PC-3 (cell line): ENCODE data around the gene RAB6B. TPM values are rescaled to one million over a fixed set of nuclear protein-coding genes. Genes with fewer than 3 reads are reported as not detected.

Experiments used
- ATAC-seq: fragments of 200-7000 bp; cut with Tn5 transposase; 2 replicates; pipeline ENCODE4 v1.9.1; 2020; ENCODE audit warnings: mild to moderate bottlenecking, moderate library complexity
- BruUV-seq: library from RNA; stranded (reverse); fragments of 400-500 nt; replicated peaks from 2 replicates; lab custom pipeline; 2021; lab: Mats Ljungman, UMichigan
- CTCF ChIA-PET: fragments of 300-600 bp; sonication (Branson Sonifier 250); formaldehyde crosslinking; loops from one replicate; lab custom pipeline; 2022; ENCODE audit warnings: antibody characterized with exemption; lab: Charles Lee
- POLR2A ChIA-PET: fragments of 300-600 bp; sonication (Branson Sonifier 250); formaldehyde crosslinking; loops from one replicate; lab custom pipeline; 2022; ENCODE audit warnings: antibody characterized with exemption; ENCODE audit not compliant: unreplicated experiment; lab: Charles Lee
- DNase-seq: peaks from one replicate; pipeline ENCODE4 v3.0.0-alpha.2; 2015
- H2AFZ ChIP-seq: fragments of 300-600 bp; sonication (generic); 2 replicates; pipeline ENCODE4 v1.6.0; 2016; ENCODE audit warnings: antibody characterized with exemption, low read length
- H3F3A ChIP-seq: fragments of 300-600 bp; sonication (generic); one replicate; pipeline ENCODE4 v1.6.0; 2017; ENCODE audit warnings: antibody characterized with exemption, low read length, control low read depth, mild to moderate bottlenecking; ENCODE audit not compliant: unreplicated experiment
- H3K27ac ChIP-seq: fragments of 300-600 bp; sonication (generic); 2 replicates; pipeline ENCODE4 v1.5.1; 2016; ENCODE audit warnings: mild to moderate bottlenecking, low read length
- H3K27me3 ChIP-seq: fragments of 300-600 bp; sonication (generic); 2 replicates; pipeline ENCODE4 v1.6.1; 2016; ENCODE audit warnings: low read length, mixed read lengths
- H3K36me3 ChIP-seq: fragments of 300-600 bp; sonication (generic); 2 replicates; pipeline ENCODE4 v1.6.1; 2016; ENCODE audit warnings: low read depth, mixed run types, low read length, mixed read lengths
- H3K4me1 ChIP-seq: fragments of 300-600 bp; sonication (generic); 2 replicates; pipeline ENCODE4 v1.5.1; 2016; ENCODE audit warnings: low read length; ENCODE audit not compliant: insufficient read depth
- H3K4me2 ChIP-seq: fragments of 300-600 bp; sonication (generic); 2 replicates; pipeline ENCODE4 v1.6.0; 2016; ENCODE audit warnings: low read length
- H3K4me3 ChIP-seq: fragments of 300-600 bp; sonication (generic); 2 replicates; pipeline ENCODE4 v1.5.1; 2016; ENCODE audit warnings: mild to moderate bottlenecking, low read length, mixed read lengths
- H3K79me2 ChIP-seq: fragments of 300-600 bp; sonication (generic); 2 replicates; pipeline ENCODE4 v1.6.1; 2017; ENCODE audit warnings: low read length, mixed read lengths
- H3K9ac ChIP-seq: fragments of 300-600 bp; sonication (generic); 2 replicates; pipeline ENCODE4 v1.6.0; 2016; ENCODE audit warnings: mild to moderate bottlenecking, low read length
- H3K9me2 ChIP-seq: fragments of 300-600 bp; sonication (generic); replicated peaks from 2 replicates; pipeline ENCODE4 v1.6.1; 2016; ENCODE audit warnings: mixed run types, low read length, mixed read lengths
- H3K9me3 ChIP-seq: fragments of 300-600 bp; sonication (generic); 2 replicates; pipeline ENCODE4 v1.6.1; 2016; ENCODE audit warnings: low read length, mixed read lengths
- H4K20me1 ChIP-seq: fragments of 300-600 bp; sonication (generic); 2 replicates; pipeline ENCODE4 v1.6.1; 2016; ENCODE audit warnings: low read length, mixed read lengths
- CTCF ChIP-seq: fragments of 300-600 bp; sonication (generic); conservative IDR thresholded peaks from 2 replicates; pipeline ENCODE4 v1.5.1; 2017; ENCODE audit warnings: antibody characterized with exemption, low read depth, mild to moderate bottlenecking, low read length
- EZH2 ChIP-seq: fragments of 300-600 bp; sonication (generic); IDR thresholded peaks from one replicate; pipeline ENCODE4 v1.6.1; 2017; ENCODE audit warnings: antibody characterized with exemption, mild to moderate bottlenecking, low read length; ENCODE audit not compliant: unreplicated experiment
- EZH2phosphoT487 ChIP-seq: fragments of 300-600 bp; sonication (generic); IDR thresholded peaks from 2 replicates; pipeline ENCODE4 v1.6.1; 2018; ENCODE audit warnings: mild to moderate bottlenecking, antibody characterized with exemption, low read length, borderline replicate concordance
- intact Hi-C: fragments of 100-400 bp; cut with micrococcal nuclease; formaldehyde crosslinking; loops from 2 replicates; pipeline ENCODE4 v1.9.0; 2023
- total RNA-seq: library from RNA; depleted of rRNA; stranded (reverse); fragments of >200 nt; gene quantifications from 2 replicates; pipeline ENCODE4 v1.2.3, GENCODE V29; 2014

RAB6B gene
- total RNA-seq, 1 experiment from 2014 or later = 0.22 TPM

DNA sequence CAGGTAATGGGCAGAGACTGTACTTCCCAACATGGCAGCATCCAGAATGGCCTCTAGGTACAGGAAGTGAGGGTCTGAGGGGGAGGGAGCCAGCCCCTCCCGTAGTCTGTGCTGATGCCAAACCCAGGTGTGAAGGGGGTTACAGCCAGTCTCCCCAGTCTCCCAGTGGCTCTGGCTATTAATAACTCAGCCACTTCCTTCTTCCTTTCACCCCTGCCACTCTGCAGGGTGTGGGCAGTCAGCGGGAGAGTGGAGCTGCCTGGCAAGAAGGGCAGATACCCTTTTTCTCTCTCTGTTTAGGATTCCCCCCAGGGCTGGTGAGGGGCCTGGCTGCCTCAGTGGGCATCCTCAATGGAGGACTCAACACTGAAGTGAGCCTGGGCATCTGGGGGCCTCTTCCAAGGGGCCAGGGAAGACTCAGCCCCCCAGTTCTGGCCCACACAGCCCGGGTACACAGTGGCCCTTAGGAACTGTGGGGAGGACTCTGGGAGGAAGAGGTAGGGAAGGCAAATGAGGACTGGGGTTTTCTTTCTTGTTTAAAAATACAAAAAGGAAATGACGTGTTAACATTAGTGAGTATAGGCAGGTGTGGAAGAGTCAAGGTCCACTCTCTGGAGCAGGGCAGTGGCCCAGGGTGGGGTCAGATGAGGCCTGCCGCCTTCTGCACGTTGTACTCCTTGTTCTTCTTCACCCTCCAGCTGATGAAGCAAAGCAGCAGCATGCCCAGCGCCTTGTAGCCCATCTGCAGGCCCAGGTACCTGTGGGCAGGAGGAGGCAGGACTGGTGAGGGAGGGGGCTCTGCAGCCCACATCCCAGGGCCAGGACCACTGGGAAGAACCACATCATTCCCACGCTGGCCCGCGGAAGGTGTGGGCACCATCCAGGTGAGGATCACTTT is 38.6 kb upstream of the RAB6B start:
- Histone ChIP-seq H3F3A (no peaks in the 10 kb centered on the region), H3K9me2 (no peaks in the 10 kb centered on the region), H3K27ac (no peak overlapping the region), H3K9me3 (no peaks in the 10 kb centered on the region), H3K36me3 (no peaks in the 10 kb centered on the region), H2AFZ (no peak overlapping the region), H3K27me3 (no peaks in the 10 kb centered on the region), H3K4me2 (no peak overlapping the region), H4K20me1 (no peaks in the 10 kb centered on the region), H3K4me1 (no peaks in the 10 kb centered on the region; the same call in 1 of the 2 replicates), H3K9ac (no peak overlapping the region), H3K4me3 (no peak overlapping the region), H3K79me2 (no peaks in the 10 kb centered on the region)
- no TSS peak for BruUV-seq
- ATAC-seq (no peak), DNase-seq (no peak)
- CTCF ChIA-PET = no interaction called here
- TF ChIP-seq EZH2phosphoT487 (no peak), EZH2 (no peak), CTCF (no peak)
- intact Hi-C loops = loop anchor here (5.0 to 10.0 kb wide), 2 partner anchors 263 to 370 kb away; no protein-coding TSS in a partner anchor
- POLR2A ChIA-PET = no interaction called here

DNA sequence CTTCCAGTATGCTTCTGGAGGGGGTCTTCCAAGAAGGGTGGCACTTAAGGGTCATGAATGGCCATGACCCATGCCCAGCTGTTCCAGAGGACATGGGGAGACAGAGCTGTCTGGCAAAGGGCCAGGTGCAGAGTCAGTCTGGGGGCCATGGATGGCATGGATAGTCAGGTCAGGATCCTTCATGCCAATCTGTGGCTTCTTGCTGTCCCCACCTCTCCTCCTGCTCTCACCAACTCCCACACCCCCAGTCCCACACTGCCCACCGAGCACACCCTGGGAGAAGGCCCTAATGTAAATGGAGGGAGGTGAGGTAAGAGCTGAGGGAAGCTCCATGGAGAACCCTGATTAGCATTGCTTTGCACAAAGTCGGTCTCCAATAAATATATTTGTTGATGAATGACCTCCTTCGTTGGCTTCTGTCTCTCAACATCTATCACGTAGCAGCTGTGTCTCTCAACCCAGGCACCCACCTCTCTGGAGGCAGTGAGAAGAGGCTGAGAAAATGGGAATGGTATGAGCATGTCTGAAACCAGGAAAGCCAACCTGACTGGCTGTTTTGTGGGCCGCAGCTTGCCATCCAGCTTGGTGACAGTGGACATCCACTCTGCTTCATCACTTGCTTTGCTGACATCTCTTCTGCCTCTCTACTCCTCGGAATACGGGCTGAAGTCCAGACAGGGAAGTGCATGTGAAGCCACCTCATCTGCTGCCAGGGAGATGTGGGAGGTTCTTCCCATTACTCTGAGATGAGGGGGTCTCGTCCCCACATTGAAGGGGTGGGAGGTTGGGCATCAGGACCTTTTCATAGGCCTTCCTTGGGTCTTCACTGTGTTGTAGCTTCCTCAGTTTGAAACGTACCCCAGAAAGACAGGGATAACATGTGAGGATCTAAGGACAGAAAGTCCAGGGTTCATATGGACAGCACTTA is 37.7 kb upstream of the RAB6B start:
- TF ChIP-seq CTCF (no peak), EZH2phosphoT487 (no peak), EZH2 (no peak)
- H3K9me2 ChIP-seq = no peaks in the 10 kb centered on the region
- no peak for DNase-seq
- POLR2A ChIA-PET = no interaction called here
- no peaks in the 10 kb centered on the region for H4K20me1 ChIP-seq
- H3K4me3 ChIP-seq = no peak overlapping the region
- no peak overlapping the region for H2AFZ ChIP-seq
- CTCF ChIA-PET = no interaction called here
- no peak overlapping the region for H3K9ac ChIP-seq
- ATAC-seq = no peak
- no peaks in the 10 kb centered on the region for H3K79me2 ChIP-seq
- no peaks in the 10 kb centered on the region for H3K36me3 ChIP-seq
- H3F3A ChIP-seq = no peaks in the 10 kb centered on the region
- H3K9me3 ChIP-seq = no peaks in the 10 kb centered on the region
- BruUV-seq = no TSS peak
- no peak overlapping the region for H3K27ac ChIP-seq
- no peaks in the 10 kb centered on the region; the same call in 1 of the 2 replicates for H3K4me1 ChIP-seq
- intact Hi-C loops = loop anchor here (5.0 to 10.0 kb wide), 2 partner anchors 264 to 371 kb away; no protein-coding TSS in a partner anchor
- H3K27me3 ChIP-seq = no peaks in the 10 kb centered on the region
- H3K4me2 ChIP-seq = no peak overlapping the region
